HG03045 (cell line): ENCODE results near the gene HBE1.
"Not testable (repeated sequence)": the region's sequence is repeated elsewhere in the genome, so short reads cannot be mapped to it uniquely, and the experiment has no call there.

Source experiments
- ATAC-seq: cut with Tn5 transposase; IDR thresholded peaks from one replicate; pipeline ENCODE4 v1.9.1; 2021; ENCODE audit warnings: mild to moderate bottlenecking, moderate library complexity; ENCODE audit not compliant: unreplicated experiment

The HBE1 gene

GRCh38 chr11:5254023-5254422 is 15.7 kb downstream of the HBE1 start:
- not testable (repeated sequence) for ATAC-seq

GRCh38 chr11:5253440-5253839 is 16.3 kb downstream of the HBE1 start:
- not testable (repeated sequence) for ATAC-seq

- no peak for ATAC-seq
These were observed 16.9 kb downstream of the HBE1 start for GRCh38 chr11:5252919-5253265.

DNA sequence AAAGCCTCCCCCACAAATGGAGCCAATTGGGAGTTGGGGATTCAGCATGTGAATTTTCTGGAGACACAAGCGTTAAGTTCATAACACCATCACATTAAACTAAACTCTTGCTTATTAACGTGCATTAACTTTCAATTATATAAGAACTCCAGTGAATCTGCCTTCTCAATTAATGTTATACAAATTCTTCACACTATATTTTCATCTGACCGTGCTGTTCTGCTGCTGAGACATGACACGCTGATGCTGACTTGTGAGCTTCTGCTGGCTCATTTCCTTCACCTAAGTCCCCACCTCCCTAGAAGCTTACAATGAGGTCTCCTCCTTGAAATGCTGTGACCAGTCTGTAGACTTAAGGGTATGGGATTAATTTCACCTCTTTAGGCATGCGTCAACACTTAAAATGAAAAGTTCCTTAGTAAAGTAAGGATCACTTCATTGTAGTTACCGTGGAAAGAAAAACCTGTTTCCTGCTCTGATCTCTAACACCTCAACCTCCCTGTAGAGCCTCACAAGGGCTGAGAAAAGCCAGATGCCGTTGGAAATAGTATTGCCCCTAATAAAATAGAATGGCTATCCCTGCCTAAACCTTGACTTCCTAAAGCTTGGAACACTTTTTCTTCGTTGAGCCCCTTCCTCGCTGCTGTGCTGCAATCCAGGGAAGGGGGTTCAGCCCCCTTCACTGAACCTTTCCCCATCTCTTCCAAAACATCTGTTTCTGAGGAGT is 17.4 kb downstream of the HBE1 start:
- ATAC-seq, result no peak

GRCh38 chr11:5251746-5252145 is 18.0 kb downstream of the HBE1 start:
- ATAC-seq, result no peak

DNA sequence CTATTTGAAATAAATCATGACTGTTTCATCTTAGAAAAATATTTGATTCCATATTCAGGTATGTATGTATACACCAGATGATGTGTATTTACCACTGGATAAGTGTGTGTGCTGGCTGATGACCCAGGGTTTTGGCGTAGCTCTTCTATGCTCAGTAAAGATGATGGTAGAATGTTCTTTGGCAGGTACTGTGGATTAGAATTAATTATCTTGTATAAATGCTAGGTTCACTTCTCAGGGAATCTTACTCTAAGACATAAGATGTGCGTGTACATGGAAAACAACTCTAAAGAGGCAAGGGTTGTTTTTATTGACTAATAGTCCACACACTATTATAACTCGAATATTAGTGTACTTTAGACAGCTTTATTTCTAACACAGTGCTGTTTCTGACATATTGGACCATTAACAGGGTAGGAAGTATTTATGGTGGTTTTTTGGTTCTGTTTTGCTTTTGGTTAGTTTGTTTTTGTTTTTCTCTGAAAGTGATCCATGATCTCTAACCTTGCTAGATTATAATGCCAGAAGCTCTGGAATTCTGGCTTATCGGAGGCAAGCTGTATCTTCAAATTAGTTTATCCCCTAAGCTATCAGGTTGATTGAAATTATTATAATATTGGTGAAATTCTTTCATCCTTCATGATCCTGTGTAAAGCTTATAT is 19.1 kb downstream of the HBE1 start:
- ATAC-seq, result no peak

- not testable (repeated sequence) for ATAC-seq
These were observed 19.8 kb downstream of the HBE1 start, which contains the start of gene HBG1 for GRCh38 chr11:5249807-5250396. Gene HBG1 (minus strand): TSS chr11:5249857. CDS start chr11:5249804, 53 bp downstream.

- ATAC-seq, result not testable (repeated sequence)
These were observed 21.2 kb downstream of the HBE1 start for GRCh38 chr11:5248498-5248897.

DNA sequence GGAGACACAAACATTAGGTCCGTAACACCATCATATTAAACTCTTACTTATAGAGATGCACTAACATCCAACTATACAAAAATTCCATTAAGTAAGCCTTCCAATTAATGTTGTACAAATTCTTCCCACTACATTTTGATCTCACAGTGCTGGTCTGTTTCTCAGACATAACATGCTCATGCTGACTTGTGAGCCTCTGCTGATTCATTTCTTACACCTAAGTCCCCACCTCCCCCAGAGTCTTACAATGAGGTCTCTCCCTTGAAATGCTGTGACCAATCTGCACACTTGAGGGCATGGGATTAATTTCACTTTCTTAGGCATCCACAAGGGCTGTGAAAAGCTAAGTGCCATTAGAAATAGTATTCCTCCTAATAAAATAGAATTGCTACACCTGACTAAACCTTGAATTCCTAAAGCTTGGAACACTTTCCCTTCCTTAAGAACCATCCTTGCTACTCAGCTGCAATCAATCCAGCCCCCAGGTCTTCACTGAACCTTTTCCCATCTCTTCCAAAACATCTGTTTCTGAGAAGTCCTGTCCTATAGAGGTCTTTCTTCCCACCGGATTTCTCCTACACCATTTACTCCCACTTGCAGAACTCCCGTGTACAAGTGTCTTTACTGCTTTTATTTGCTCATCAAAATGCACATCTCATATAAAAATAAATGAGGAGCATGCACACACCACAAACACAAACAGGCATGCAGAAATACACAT is 22.1 kb downstream of the HBE1 start:
- no peak for ATAC-seq

DNA sequence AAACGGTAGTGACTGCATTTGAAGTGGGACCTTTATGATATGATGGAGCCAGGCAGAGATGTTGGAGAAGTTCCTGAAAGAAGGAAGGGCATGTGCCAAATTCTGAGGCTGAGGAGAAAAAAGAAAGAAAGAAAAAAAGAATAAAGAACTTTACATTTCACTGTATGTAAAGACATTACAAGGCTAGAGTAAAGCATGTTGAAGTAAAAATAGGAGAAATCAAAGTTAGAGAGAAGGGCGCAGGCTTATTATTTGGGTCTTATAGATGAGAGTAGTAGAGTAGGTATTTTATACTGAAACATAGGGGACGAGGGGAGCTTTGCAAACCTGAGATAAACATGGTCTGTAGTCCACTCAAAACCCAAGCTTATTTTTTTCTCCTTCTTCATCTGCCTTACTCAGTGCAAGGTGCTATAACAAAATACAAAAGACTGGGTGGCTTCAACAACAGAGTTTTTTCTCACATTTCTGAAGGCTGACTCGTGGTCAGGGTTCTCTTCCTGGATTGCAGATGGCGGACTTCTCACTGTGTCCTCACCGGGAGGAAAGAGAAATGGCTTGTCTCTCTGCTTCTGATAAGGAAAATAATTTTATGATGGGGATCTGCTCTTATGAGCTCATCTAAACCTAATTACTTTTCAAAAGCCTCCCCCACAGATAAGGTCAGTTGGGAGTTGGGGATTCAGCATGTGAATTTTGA is 22.8 kb downstream of the HBE1 start:
- ATAC-seq, result no peak

DNA sequence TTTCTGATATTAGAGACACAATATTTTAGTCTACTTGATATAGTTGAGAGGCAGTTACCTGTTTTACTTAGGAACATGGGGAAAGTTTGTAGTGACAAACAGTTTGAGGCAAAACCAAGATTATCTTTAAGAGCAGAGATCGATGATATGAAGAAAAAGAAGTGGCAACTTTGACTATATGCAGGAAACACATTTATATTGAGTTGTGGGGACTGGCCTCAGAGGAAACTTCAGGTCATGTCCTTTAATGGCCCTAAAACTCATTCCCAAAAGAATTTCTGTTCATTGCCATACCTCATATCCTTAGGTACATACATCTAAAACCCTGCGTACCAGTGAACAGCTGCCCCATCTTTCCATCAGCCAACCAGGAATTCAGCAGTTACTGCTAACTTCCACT is 24.6 kb downstream of the HBE1 start:
- no peak for ATAC-seq

DNA sequence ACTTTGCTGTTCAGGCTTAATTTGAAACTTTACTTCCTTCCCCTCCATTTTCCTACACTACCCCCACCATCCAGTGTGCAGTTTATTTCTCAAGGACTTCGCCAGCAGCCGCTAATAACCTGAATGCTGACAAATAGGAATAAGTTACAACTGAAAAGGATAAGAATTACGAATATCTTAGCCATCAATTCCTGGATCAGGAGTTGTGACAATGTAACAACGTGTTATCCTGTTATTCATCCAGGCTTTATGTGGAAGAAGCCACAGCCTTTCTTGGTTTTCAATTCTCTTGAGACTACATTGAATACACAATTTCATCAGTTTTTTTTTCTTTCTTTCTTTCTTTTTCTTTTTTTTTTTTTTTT is 25.9 kb downstream of the HBE1 start:
- no peak for ATAC-seq

DNA sequence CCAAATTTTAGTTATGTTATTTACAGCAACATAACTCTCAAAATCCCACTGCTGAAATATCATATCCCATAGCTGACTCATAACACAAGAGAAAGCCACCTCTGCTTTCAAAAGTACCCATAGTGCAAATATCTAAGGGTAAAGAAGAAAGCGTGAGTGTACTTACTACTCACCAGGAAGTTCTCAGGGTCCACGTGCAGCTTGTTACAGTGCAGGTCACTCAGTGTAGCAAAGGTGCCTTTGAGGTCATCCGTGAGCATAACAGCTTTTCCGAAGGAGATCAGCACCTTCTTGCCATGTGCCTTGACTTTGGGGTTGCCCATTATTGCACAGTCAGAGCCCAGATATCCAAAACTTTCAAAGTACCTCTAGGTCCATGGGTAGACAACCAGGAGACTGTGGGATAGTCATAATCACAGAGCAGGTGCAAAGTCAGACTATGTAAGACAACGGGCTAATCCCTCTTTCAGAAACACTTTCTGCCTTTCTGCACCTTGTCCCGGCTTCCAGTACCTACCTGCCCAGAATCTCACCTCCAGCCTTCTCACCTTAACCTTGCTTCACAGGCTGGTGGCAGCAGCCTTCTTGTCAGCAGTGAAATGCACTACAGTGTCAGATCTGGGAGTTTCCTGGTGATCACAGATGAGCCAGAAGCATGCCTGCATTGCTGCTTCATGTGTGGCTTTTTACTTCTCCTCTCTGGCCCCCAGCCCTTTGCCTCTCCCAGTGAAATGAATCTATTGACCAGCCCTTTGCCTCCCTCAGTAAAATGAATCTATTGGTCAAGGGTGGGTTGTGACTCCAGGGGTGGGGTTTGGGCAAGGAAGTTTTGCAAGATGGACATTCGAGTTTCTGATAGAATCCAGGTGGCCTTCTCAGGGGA is 26.6 kb downstream of the HBE1 start:
- no peak for ATAC-seq

GRCh38 chr11:5242208-5242607 is 27.5 kb downstream of the HBE1 start:
- ATAC-seq, result no peak

DNA sequence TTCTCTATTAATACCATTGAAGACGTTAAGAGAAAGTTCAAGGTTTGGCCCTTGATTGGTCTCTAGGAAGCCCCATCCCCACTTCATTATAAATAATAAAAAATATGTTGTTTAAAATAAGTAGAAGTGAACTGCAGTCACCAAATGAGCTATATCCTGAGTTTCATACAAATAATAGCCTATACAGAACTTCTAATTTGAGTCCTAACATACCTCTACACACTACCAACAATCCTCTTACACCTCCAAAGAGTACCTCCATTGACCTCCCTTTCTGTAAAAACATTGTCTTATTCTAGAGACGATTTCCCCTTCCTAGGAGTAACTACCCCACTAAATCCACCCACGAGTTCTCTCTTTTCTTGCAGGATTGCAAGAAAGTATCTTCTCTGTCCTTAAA is 28.3 kb downstream of the HBE1 start:
- ATAC-seq, result no peak

GRCh38 chr11:5240458-5240857 is 29.3 kb downstream of the HBE1 start:
- ATAC-seq, result no peak

DNA sequence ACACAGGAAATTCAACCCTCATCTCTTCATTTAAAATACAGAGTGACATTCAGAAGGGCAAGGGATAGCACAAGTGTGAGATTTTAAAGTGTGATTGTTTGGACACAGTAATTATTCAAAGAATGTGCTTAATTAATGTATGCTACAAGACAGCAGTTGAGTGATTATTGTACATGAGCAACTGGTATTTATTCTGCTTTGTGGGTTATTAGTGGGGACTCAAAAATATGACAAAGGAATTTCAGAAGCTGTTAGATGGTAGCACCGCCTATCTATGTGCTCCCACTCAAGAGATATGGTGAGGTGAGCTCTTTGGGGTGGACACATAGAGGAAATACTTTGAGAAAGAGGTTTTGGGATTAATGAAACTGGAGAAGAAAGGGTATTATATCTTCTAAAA is 29.7 kb downstream of the HBE1 start:
- ATAC-seq, result no peak

DNA sequence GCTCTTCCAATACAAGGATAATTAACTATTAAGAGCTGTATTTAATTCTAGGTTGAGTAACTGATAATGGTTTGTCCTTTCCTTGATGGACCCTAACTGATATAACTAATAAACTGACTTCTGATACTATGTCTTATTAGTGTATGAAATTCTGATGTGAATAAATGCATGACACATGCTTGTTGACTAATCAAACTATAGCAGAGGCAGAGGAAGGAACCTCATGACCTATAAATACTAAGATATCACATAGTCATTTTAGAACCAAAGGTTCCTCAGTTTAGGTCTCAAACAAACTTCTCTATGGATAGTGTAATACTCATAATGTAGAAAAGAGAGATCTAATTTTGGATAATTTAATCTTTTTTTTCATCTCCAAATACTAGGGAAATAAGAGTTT is 30.7 kb downstream of the HBE1 start:
- ATAC-seq, result no peak

DNA sequence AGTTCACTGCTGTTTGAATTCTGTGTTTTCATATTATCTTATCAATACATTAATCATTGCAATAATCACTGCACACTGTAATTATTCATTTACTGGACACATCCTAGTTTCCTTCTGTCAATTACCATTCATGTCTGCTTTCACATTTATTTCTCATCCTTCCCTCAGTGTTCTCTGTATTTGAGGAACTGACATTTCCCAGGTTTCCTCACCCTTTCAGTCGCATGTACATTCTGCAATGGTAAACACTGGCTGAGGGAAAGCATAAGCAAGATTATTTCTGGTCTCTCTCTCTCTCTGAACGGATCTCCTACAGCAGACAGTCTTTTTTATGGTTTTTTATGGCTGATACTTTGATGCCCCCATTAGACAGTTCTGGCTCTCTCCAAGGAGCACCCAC is 31.3 kb downstream of the HBE1 start:
- no peak for ATAC-seq

- no peak for ATAC-seq
These were observed 32.3 kb downstream of the HBE1 start for GRCh38 chr11:5237420-5237819.
